ENCODE data around the gene TADA2A.

- TF ChIP-seq RAD21 (conservative IDR thresholded peaks at IDR 0.05 in 1 of 2, IDR thresholded peaks at IDR 0.05 in 1 of 2) (no peak), POLR2A (IDR thresholded peaks at IDR 0.05; ENCODE audit: low read length) (no peak), CTCF (IDR thresholded peaks at IDR 0.05) (no peak), MAZ (IDR thresholded peaks at IDR 0.05; ENCODE audit: borderline replicate concordance, low read depth, low read length) (no peak), ZNF302 (CRISPR knock-in tag; IDR thresholded peaks at IDR 0.05) (no peak), CHD2 (IDR thresholded peaks at IDR 0.05; ENCODE audit: low read length, partially characterized antibody) (no peak), CEBPB (IDR thresholded peaks at IDR 0.05) (no peak), EP300 (IDR thresholded peaks at IDR 0.05) (no peak), JUNB (IDR thresholded peaks at IDR 0.05) (no peak), TP53 (CRISPR knock-in tag; IDR thresholded peaks at IDR 0.05) (no peak), NR3C1 (IDR thresholded peaks at IDR 0.05) (no peak)
These were observed 21.2 kb upstream of the TADA2A start for GRCh38 chr17:37385474-37385990.
